Muscle layer of duodenum (tissue), 2 donors: Measurements from ENCODE around the gene KLF2.
"Not testable (repeated sequence)": the region's sequence is repeated elsewhere in the genome, so short reads cannot be mapped to it uniquely, and the experiment has no call there.

ENCODE experiments used
- H3K27ac ChIP-seq: one replicate; pipeline ENCODE4 v1.7.0; 2013; ENCODE audit warnings: mild to moderate bottlenecking, low read length
- H3K27me3 ChIP-seq: one replicate; pipeline ENCODE4 v1.7.0; 2013; ENCODE audit warnings: low read depth, mild to moderate bottlenecking, control low read depth, low read length
- H3K36me3 ChIP-seq, 2 donors: one replicate each; pipeline ENCODE4 v1.7.0; 2013; ENCODE audit warnings: low read length in 2 of 2, control low read depth in 1 of 2, mild to moderate bottlenecking in 1 of 2; ENCODE audit not compliant: insufficient read depth in 2 of 2, control insufficient read depth in 1 of 2
- H3K4me1 ChIP-seq, 2 donors: one replicate each; pipeline ENCODE4 v1.7.0; 2013; ENCODE audit warnings: low read length in 2 of 2, mild to moderate bottlenecking in 2 of 2, control low read depth in 1 of 2, moderate library complexity in 1 of 2; ENCODE audit not compliant: insufficient read depth in 2 of 2, control insufficient read depth in 1 of 2
- H3K4me3 ChIP-seq, 2 donors: one replicate each; pipeline ENCODE4 v1.7.0; 2013; ENCODE audit warnings: low read length in 2 of 2, low read depth in 1 of 2, mild to moderate bottlenecking in 1 of 2
- H3K9me3 ChIP-seq, 2 donors: one replicate each; pipeline ENCODE4 v1.7.0; 2013; ENCODE audit warnings: low read length in 2 of 2, control low read depth in 1 of 2, mild to moderate bottlenecking in 1 of 2; ENCODE audit not compliant: control insufficient read depth in 1 of 2
- donor health status: healthy.

The KLF2 gene

DNA sequence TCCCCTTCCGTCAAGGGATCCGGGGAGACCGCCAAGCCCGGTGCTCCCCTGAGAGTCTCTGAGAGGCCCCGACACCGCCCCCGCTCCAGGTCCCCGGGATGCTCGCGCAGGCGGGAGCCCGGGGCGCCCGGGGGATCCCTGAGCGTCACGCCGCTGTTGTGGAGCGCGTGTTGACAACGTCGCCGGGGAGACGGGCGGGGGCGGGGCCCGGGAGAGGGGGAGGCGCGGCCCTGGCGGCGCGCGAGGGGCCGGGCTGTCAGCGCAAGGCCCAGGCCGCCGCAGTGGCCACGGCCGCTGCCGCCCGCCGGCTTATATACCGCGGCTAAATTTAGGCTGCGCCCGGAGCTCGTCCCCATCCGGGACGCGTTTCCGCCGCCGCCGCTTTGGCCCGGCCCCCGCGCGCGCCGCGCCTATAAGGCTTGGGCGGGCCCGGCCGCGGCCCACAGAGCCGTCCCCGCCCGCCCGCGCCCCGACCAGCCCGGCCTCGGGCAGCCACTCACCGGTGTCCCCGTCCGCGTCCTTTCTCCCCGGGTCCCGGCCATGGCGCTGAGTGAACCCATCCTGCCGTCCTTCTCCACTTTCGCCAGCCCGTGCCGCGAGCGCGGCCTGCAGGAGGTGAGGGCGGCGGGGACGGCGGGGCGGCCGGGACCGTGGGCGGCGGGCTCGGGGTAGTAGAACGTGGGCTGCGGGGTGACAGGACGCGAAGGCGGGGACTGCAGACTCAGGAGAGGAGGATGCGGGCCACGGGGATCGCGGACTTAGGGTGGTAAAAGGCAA, at the start of gene KLF2:
KLF2 (plus strand) TSS at position 443 of the 777 bp plus-strand sequence; CDS start at position 541, 98 bp downstream.
- H3K4me3 ChIP-seq = peak within 1 kb of the TSS in 1 of 2 donors; percentile 96
- H3K27ac ChIP-seq = peak within 1 kb of the TSS; percentile 51
- peaks cover 0 to 24% of the 10 kb centered on the region in 2 donors for H3K4me1 ChIP-seq
- no peaks in the 10 kb centered on the region for H3K9me3 ChIP-seq
- H3K36me3 ChIP-seq = peaks cover 8 to 9% of the 10 kb centered on the region in 2 donors
- H3K27me3 ChIP-seq = no peaks in the 10 kb centered on the region

DNA sequence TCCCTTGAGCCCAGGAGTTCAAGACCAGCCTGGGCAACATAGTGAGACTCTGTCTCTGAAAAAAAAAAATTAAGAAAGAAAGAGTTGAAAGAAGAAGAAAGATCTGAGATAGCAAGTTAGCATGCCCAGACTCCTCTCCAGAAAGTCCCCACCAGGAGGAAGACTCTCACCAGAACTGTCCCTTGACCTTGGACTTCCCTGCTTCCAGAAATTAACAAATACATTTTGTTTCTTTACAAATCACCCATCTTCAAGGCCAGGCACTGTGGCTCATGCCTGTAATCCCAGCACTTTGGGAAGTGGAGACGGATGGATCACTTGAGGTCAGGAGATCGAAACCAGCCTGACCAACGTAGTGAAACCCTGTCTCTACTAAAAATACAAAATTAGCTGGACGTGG, 44.3 kb upstream of the KLF2 start:
- Histone ChIP-seq H3K4me1 (peaks cover 4 to 7% of the 10 kb centered on the region in 2 donors), H3K36me3 (no peaks in the 10 kb centered on the region), H3K27me3 (no peaks in the 10 kb centered on the region), H3K27ac (no peak overlapping the region), H3K4me3 (no peak overlapping the region), H3K9me3 (no peaks in the 10 kb centered on the region)

DNA sequence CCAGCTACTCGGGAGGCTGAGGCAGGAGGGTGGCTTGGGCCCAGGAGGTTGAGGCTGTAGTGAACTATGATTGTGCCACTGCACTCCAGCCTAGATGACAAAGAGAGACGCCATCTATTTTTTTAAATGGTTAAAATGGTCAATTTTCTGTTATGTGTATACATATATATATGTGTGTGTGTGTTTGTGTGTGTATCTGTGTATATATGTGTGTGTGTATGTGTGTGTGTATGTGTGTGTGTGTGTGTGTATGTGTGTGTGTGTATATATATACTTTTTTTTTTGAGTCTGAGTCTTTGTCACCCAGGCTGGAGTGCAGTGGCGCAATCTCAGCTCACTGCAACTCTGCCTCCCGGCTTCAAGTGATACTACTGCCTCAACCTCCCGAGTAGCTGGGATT, 42.9 kb upstream of the KLF2 start:
- no peaks in the 10 kb centered on the region for H3K36me3 ChIP-seq
- no peaks in the 10 kb centered on the region for H3K27me3 ChIP-seq
- no peak overlapping the region for H3K27ac ChIP-seq
- no peaks in the 10 kb centered on the region for H3K9me3 ChIP-seq
- H3K4me3 ChIP-seq = no peak overlapping the region
- peaks cover 4 to 21% of the 10 kb centered on the region in 2 donors for H3K4me1 ChIP-seq

DNA sequence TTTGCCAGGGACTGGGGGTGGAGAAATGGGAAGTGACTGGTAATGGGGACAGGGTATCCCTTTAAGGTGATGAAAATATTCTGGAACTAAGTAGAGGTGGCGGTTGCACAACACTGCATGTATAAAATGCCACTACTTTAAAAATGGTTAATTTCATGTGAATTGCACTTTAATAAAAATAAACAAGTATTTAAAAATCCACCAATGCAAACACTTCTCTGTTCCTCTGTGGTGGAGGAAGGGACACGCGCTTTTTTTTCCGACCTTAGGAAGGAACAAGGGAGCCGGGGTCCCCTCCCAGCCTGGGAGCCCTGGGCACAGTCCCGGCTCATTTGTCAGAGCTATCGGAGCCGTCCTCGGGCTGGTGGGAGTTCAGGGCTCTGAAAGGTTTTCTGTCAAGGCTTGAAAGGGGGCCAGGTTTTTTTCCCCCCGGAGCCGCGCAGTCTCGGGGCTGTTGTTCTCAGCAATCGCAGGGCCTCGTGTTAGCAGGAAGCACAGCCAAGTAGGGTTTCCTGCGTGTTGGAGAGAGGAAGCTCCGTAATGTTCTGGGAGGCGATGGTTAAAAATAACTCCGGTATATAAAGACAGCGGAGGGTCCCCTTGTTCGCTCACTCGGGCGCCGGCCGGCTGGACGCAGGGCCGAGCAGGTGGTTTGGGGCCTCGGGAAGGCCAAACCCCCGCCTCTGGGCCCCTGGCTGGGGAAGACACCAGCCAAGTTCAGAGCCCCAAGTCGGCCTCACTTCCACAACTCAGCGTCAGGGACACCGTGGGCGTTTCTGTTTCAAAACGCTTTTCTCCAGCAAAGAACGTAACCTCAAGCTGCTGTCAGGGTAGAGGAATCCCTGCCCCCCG, 41.2 kb upstream of the KLF2 start:
- Histone ChIP-seq H3K27me3 (no peaks in the 10 kb centered on the region), H3K36me3 (no peaks in the 10 kb centered on the region), H3K9me3 (no peaks in the 10 kb centered on the region), H3K27ac (peak overlapping the region; percentile 94), H3K4me1 (peaks cover 4 to 21% of the 10 kb centered on the region in 2 donors), H3K4me3 (peak overlapping the region; percentile 39 to 49)

DNA sequence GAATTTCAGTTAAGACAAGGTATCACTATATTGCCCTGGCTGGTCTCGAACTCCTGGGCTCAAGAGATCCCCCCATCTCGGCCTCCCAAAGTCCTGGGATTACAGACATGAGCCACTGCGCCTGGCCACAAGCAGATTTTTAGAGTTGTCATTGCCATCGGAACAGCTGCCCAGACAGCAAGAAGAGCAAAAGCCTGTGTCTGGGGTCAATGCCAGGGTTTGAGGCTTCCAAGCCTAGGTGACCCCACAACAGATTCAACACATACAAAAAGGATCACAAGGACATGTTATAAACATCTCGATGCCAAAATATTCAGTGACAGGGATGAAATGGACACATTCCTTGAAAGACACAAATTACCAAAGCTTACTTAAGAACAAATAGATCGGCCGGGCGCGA, 40.1 kb upstream of the KLF2 start:
- Histone ChIP-seq H3K27ac (peak overlapping the region; percentile 94), H3K9me3 (no peaks in the 10 kb centered on the region), H3K36me3 (no peaks in the 10 kb centered on the region), H3K4me1 (peaks cover 4 to 21% of the 10 kb centered on the region in 2 donors), H3K4me3 (no peak overlapping the region), H3K27me3 (no peaks in the 10 kb centered on the region)

DNA sequence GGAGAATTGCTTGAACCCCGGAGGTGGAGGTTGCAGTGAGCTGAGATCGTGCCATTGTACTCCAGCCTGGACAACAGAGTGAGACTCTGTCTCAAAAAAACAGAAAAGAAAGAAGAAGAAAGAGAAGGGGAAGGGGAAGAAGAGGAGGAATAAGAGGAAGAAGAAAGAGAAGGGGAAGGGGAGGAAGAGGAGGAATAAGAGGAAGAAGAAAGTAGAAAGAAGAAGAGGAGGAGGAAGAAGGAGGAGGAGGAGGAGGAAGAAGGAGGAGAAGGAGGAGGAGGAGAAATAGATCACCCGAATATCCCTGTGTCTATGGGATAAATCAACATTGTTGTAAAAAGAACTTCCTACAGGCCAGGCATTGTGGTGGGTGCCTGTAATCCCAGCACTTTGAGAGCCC, 39.5 kb upstream of the KLF2 start:
- peak overlapping the region; percentile 23 for H3K27ac ChIP-seq
- H3K36me3 ChIP-seq, H3K9me3 ChIP-seq, H3K4me3 ChIP-seq, H3K27me3 ChIP-seq: not testable (repeated sequence)
- H3K4me1 ChIP-seq = peaks cover 4 to 21% of the 10 kb centered on the region in 2 donors

DNA sequence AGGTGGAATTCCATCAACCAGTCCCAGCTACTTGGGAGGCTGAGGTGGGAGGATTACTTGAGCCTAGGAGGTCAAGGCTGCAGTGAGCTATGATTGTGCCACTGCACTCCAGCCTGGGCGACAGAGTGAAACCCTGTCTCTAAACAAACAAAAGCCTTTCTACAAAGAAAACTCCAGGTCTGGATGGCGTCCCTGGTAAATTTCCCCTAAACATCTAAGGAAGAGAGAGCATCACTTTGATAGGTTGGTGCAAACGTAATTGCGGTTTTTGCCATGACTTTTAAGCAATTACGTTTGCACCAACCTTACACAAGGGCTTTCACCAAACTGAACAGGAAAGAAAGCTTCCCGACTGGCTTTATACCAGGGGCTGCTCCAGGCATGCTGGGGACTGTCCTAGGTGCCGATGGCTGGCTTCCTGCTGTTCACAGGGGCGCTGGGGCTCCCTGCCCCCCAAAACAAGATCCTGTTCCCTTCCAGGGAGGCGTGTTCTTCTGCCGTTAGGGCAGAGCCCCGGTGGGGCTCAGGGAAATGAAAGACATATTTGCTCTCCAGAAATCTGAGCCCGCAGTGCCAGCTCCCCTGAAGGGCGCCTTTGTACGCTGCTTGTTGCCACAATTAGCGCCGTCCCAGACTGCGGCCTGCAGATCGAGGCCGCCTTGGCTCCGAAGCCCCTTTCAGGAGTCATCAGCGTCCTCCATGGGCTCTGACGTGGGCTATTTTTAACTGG, 38.7 kb upstream of the KLF2 start:
- Histone ChIP-seq H3K9me3 (no peaks in the 10 kb centered on the region), H3K4me1 (peaks cover 4 to 21% of the 10 kb centered on the region in 2 donors), H3K27me3 (no peaks in the 10 kb centered on the region), H3K27ac (peak overlapping the region; percentile 51), H3K4me3 (peak overlapping the region in 1 of 2 donors; percentile 3), H3K36me3 (no peaks in the 10 kb centered on the region)

DNA sequence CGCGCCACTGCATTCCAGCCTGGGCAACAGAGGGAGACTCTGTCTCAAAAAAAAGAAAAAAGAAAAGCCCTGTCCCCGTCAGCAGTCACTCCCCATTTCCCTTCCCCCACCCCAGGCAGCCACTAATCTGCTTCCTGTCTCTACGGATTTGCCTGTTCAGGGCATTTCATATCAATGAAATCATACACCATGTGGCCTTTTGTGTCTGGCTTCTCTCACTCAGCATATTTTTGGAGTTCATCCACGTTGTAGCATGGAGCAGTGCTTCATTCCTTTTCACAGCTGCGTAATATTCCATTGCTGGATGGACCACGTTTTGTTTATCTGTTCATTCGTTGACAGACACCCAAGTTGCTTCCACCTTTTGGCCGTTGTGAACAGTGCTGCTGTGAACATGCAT, 36.1 kb upstream of the KLF2 start:
- H3K4me3 ChIP-seq = no peak overlapping the region
- peaks cover 0 to 18% of the 10 kb centered on the region in 2 donors for H3K4me1 ChIP-seq
- no peak overlapping the region for H3K27ac ChIP-seq
- no peaks in the 10 kb centered on the region for H3K36me3 ChIP-seq
- no peaks in the 10 kb centered on the region for H3K9me3 ChIP-seq
- no peaks in the 10 kb centered on the region for H3K27me3 ChIP-seq

DNA sequence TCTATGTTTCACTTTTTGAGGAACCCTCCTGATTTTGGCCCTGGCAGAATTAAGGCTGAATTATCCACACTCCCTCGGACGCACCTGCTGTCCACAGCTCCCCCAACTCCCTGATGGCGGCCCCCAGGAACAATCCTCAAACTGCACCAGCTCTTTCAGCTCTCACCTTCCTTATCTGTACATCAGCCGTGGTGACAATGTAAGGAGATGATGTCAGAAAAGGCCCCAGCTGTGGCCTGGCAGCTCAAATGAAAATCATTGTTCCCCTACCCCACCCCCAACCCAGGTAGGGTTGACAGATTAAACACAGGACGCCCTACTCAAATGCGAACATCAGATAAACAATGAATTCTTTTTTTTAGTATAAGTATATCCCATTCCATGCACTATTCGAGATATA, 35.0 kb upstream of the KLF2 start:
- H3K9me3 ChIP-seq = no peaks in the 10 kb centered on the region
- no peaks in the 10 kb centered on the region for H3K36me3 ChIP-seq
- H3K4me3 ChIP-seq = no peak overlapping the region
- no peak overlapping the region for H3K27ac ChIP-seq
- H3K4me1 ChIP-seq = peaks cover 0 to 24% of the 10 kb centered on the region in 2 donors
- H3K27me3 ChIP-seq = no peaks in the 10 kb centered on the region

DNA sequence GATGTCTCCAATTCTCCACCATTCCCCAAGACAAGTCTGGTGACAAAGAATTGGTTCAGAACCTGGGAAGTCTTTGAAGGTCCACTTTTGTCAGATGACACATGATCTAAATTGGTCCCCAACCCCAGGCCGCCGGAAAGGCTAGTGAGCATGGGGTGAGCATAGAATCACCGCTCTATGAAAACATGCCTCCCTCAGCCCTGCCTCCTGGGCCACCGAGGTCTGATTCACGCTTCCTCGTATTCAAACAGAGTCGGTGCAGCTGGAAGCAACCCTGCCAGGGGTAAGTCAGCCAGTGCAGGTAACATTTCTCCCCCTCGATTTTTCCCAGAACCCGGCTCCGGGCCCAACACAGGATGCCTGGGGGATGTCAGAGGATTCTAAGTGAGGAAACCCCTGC, 33.9 kb upstream of the KLF2 start:
- Histone ChIP-seq H3K36me3 (no peaks in the 10 kb centered on the region), H3K4me3 (no peak overlapping the region), H3K27ac (no peak overlapping the region), H3K9me3 (no peaks in the 10 kb centered on the region), H3K27me3 (no peaks in the 10 kb centered on the region), H3K4me1 (peaks cover 0 to 19% of the 10 kb centered on the region in 2 donors)
